Kidney (tissue), 14 donors: ENCODE data around the gene SLC25A10. TPM values are rescaled to one million over a fixed set of nuclear protein-coding genes. Genes with fewer than 3 reads are reported as not detected.

ENCODE experiments used
- DNase-seq, 5 donors: peaks; one replicate each; pipeline ENCODE4 v3.0.0-alpha.2; 2013 to 2020
- FAIRE-seq: peaks from 2 replicates; lab custom pipeline; 2012; peaks lifted over from hg19 to GRCh38; lab: Jason Lieb, UNC
- H3K27ac ChIP-seq, 2 donors: one replicate each; pipeline ENCODE4 v1.7.0; 2013; ENCODE audit warnings: low read depth in 2 of 2, low read length in 2 of 2, inconsistent platforms in 1 of 2
- H3K27me3 ChIP-seq: one replicate; pipeline ENCODE4 v1.7.1; 2013; ENCODE audit warnings: low read length, inconsistent platforms; ENCODE audit not compliant: control insufficient read depth, insufficient read depth
- H3K36me3 ChIP-seq, 3 donors: one replicate each; pipeline versions ENCODE4 v1.7.0 to v1.7.1; 2013; ENCODE audit warnings: low read length in 3 of 3, control low read depth in 1 of 3, inconsistent platforms in 1 of 3; ENCODE audit not compliant: insufficient read depth in 3 of 3, control insufficient read depth in 2 of 3
- H3K4me1 ChIP-seq, 3 donors: one replicate each; pipeline versions ENCODE4 v1.7.0 to v1.7.1; 2013; ENCODE audit warnings: low read length in 3 of 3, inconsistent platforms in 1 of 3, low read depth in 1 of 3; ENCODE audit not compliant: control insufficient read depth in 2 of 3, insufficient read depth in 2 of 3
- H3K4me3 ChIP-seq, 3 donors: one replicate each; pipeline versions ENCODE4 v1.7.0 to v1.8.1; 2013; ENCODE audit warnings: low read length in 3 of 3, control low read depth in 1 of 3, inconsistent platforms in 1 of 3
- H3K9ac ChIP-seq, 3 donors: one replicate each; pipeline versions ENCODE4 v1.7.0 to v1.7.1; 2013; ENCODE audit warnings: low read length in 3 of 3, control low read depth in 1 of 3, inconsistent platforms in 1 of 3
- H3K9me3 ChIP-seq, 3 donors: one replicate each; pipeline versions ENCODE4 v1.7.0 to v1.7.1; 2013; ENCODE audit warnings: low read length in 3 of 3, control low read depth in 1 of 3, inconsistent platforms in 1 of 3; ENCODE audit not compliant: control insufficient read depth in 2 of 3, insufficient read depth in 1 of 3
- intact Hi-C: fragments of 100-400 bp; cut with DNase I; formaldehyde crosslinking; loops from one replicate; pipeline ENCODE4 v1.11.1; 2022
- polyA plus RNA-seq: library from polyadenylated mRNA; stranded (reverse); fragments of 350-450 nt; fragmentation: Illumina TruSeq; extraction: RNeasy Lipid Tissue Mini Kit (QIAGEN cat#74804); gene quantifications from one replicate; pipeline ENCODE4 v1.2.3, GENCODE V29; 2014; ENCODE audit warnings: low read depth, low replicate concordance; ENCODE audit not compliant: insufficient read depth
- total RNA-seq: library from RNA; stranded (reverse); fragmentation: NEBNext Ultra II Directional; extraction: Animal tissue kit (Norgen Biotek cat#: 25700); gene quantifications from one replicate; pipeline ENCODE4 v1.2.1, GENCODE V29; 2021
- TF ChIP-seq, protein P1 (sequence below): IDR thresholded peaks from 3 replicates; pipeline ENCODE4 v1.5.1; 2012; ENCODE audit warnings: mild to moderate bottlenecking, moderate library complexity, borderline replicate concordance; ENCODE audit not compliant: insufficient read depth; ENCODE audit errors: extremely low read depth
- donor health status: control.
- donor health status: control.
- donor health status: control.
- donor health status: control.
- donor health status: control.
- donor health status: DM: yes; HTN: yes; CAD: no.
- donor health status: Normal renal cell carcinoma (clear cell type).

Gene SLC25A10
- total and polyA plus RNA-seq, 2 donors from 2014 or later: 19.9 to 94.5 TPM

DNA sequence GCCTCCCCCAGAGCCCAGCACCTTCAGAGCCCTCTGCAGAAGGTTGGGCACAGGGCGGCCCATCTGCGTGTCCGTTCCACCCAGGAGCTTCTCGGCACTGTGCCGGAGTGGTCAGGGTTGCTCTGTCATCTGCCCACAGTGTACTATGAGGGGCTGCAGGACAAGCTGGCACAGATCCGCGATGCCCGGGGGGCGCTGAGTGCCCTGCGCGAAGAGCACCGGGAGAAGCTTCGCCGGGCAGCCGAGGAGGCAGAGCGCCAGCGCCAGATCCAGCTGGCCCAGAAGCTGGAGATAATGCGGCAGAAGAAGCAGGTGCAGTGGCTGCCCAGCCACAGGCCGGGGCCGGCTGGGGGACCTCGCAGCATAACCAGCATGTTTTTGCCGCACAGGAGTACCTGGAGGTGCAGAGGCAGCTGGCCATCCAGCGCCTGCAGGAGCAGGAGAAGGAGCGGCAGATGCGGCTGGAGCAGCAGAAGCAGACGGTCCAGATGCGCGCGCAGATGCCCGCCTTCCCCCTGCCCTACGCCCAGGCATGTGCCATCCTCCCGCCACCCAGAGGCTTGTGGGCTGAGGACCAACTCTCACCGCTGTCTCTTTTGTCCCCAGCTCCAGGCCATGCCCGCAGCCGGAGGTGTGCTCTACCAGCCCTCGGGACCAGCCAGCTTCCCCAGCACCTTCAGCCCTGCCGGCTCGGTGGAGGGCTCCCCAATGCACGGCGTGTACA lies 15.7 kb upstream of the SLC25A10 start:
- intact Hi-C loops: no loop called here
- Histone ChIP-seq H3K36me3 (peaks cover 0 to 55% (median 18%) of the 10 kb centered on the region in 3 donors), H3K9ac (no peak overlapping the region), H3K9me3 (no peaks in the 10 kb centered on the region), H3K4me3 (no peak overlapping the region), H3K27ac (no peak overlapping the region), H3K27me3 (no peaks in the 10 kb centered on the region), H3K4me1 (peaks cover 0 to 5% (median 3%) of the 10 kb centered on the region in 3 donors)
- TF ChIP-seq, protein P1, sequence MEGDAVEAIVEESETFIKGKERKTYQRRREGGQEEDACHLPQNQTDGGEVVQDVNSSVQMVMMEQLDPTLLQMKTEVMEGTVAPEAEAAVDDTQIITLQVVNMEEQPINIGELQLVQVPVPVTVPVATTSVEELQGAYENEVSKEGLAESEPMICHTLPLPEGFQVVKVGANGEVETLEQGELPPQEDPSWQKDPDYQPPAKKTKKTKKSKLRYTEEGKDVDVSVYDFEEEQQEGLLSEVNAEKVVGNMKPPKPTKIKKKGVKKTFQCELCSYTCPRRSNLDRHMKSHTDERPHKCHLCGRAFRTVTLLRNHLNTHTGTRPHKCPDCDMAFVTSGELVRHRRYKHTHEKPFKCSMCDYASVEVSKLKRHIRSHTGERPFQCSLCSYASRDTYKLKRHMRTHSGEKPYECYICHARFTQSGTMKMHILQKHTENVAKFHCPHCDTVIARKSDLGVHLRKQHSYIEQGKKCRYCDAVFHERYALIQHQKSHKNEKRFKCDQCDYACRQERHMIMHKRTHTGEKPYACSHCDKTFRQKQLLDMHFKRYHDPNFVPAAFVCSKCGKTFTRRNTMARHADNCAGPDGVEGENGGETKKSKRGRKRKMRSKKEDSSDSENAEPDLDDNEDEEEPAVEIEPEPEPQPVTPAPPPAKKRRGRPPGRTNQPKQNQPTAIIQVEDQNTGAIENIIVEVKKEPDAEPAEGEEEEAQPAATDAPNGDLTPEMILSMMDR: no peak
- DNase-seq (no peak), FAIRE-seq (no peak)

DNA sequence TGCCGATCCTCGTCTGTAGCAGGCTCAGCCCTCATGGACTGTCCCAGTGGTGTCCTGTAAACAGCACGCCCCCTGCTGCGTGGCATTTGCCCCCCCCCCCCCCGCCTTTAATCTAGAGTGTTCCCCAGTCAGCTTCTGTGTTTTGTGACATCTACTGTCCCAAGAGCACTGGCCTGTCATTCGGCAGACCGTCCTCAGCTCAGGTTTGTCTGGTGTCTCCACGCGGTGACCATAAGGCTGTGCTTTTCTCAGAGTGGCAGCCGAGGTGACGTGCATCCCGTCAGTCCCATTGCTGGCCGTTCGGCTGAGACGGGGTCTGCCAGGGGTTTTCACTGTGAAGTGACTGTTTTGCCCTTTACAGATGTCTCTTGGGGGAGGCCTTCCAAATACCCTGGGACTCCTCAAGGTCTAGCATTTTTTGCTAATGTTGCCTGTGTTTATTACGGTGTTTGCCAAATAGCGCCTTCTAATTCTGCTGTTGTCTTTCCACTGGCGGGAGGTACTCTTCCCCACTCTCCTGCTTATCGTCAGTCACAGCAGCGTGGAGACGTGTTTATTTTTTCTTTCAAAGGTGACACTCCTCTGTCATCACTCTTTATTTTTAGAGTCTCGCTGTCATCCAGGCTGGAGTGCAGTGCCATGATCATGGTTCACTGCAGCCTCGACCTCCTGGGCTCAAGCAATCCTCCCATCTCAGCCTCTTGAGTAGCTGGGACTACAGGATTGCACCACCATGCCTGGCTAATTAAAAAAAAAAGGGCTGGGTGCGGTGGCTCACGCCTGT lies 14.6 kb upstream of the SLC25A10 start:
- no peak for FAIRE-seq
- H3K4me1 ChIP-seq: peaks cover 0 to 14% (median 7%) of the 10 kb centered on the region in 3 donors
- no peak overlapping the region for H3K27ac ChIP-seq
- no peaks in the 10 kb centered on the region for H3K9me3 ChIP-seq
- TF ChIP-seq, protein P1: no peak
- no peak for DNase-seq
- no peak overlapping the region for H3K4me3 ChIP-seq
- H3K9ac ChIP-seq: no peak overlapping the region
- intact Hi-C loops: no loop called here
- H3K27me3 ChIP-seq: no peaks in the 10 kb centered on the region
- H3K36me3 ChIP-seq: peaks cover 0 to 52% (median 21%) of the 10 kb centered on the region in 3 donors

DNA sequence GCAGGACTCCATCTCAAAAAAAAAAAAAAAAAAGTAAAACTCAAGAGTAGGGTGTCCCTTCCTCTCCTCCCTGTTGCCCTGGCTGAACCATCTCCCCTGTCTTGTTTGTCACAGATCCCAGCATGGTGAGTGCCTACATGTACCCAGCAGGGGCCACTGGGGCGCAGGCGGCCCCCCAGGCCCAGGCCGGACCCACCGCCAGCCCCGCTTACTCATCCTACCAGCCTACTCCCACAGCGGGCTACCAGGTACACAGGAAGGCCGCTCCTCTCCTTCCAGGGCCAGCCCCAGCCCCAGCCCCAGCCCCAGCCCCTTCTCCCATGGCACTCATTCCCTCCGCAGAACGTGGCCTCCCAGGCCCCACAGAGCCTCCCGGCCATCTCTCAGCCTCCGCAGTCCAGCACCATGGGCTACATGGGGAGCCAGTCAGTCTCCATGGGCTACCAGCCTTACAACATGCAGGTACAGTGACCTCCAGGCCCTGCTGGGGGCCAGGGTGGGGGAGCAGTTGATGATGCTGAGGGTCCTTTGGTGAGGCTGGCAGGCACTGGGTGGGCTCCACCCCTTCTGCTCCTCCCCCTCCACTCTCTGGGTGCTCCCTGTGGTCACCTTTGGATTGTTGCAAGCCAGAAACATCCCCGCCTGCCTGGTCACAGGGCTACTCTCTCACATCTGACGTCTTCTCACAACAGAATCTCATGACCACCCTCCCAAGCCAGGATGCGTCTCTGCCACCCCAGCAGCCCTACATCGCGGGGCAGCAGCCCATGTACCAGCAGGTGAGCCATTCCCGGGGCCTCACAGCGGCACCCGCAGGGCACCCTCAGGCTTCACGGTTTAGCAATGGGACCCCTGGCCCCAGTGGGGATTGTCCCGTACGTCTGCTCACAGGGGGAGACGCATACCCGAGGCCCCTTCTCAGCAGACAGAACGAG lies 11.5 kb upstream of the SLC25A10 start:
- no peak for DNase-seq
- Histone ChIP-seq H3K4me3 (no peak overlapping the region), H3K9me3 (no peaks in the 10 kb centered on the region), H3K36me3 (peaks cover 0 to 40% (median 8%) of the 10 kb centered on the region in 3 donors), H3K4me1 (peaks cover 0 to 25% (median 7%) of the 10 kb centered on the region in 3 donors), H3K27ac (no peak overlapping the region), H3K9ac (no peak overlapping the region), H3K27me3 (no peaks in the 10 kb centered on the region)
- TF ChIP-seq, protein P1: no peak
- no peak for FAIRE-seq
- intact Hi-C loops: no loop called here
